ENCODE results near the gene ENTHD1.

DNA sequence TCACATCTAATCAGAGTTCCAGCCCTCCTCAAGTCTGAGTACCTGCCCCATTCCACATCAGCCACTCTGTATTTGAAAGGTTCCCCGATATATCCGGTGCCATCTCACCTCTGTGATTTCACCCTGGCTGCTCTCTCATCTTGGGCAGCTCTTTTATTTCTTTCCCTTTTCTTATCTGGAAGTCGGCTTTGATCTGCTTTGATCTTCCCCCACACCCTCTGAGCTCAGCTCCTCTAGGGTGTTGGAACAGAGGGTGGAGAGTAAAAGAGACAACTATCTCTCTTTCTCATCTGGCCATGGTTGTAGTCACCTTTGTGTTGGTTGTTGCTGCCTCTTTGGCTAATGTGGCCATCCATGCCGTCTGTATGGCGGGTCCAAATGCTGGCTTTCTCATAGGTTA is 108.3 kb downstream of the ENTHD1 start:
- no peak for TF ChIP-seq EZH2 (IDR thresholded peaks at IDR 0.05; ENCODE audit: borderline replicate concordance, low read depth, low read length, severe bottlenecking)
- TF ChIP-seq CTCF (IDR thresholded peaks at IDR 0.05; ENCODE audit: extremely low read depth in 1 of 2, insufficient read depth in 1 of 2, low read depth in 1 of 2, low read length in 2 of 2): no peak
- no peak for TF ChIP-seq POLR2A (IDR thresholded peaks at IDR 0.05; ENCODE audit: low read depth, low read length)
- no peak for TF ChIP-seq POLR2AphosphoS5 (IDR thresholded peaks at IDR 0.05; ENCODE audit: insufficient read depth, low read depth, low read length)
- no peak for TF ChIP-seq MYC (IDR thresholded peaks at IDR 0.05; ENCODE audit: low read depth, low read length)
- TF ChIP-seq JUN (IDR thresholded peaks at IDR 0.05; ENCODE audit: borderline replicate concordance, insufficient read depth, insufficient read length, low read depth): no peak
- no peak for TF ChIP-seq FOS (IDR thresholded peaks at IDR 0.05; ENCODE audit: borderline replicate concordance, insufficient read depth, low read length)
